Type B pancreatic cell (in vitro differentiated cells): ENCODE results near the gene FAT3. TPM values are rescaled to one million over a fixed set of nuclear protein-coding genes. Genes with fewer than 3 reads are reported as not detected.

Source experiments
- DNase-seq: peaks from one replicate; pipeline ENCODE4 v3.0.0; 2021; ENCODE audit warnings: mixed read lengths; ENCODE audit not compliant: unreplicated experiment; ENCODE audit errors: extremely low spot score
- H3K27ac Mint-ChIP-seq: 2 replicates; pipeline ENCODE4 v1.8.0; 2021; ENCODE audit warnings: mild to moderate bottlenecking, mixed read lengths
- H3K27me3 Mint-ChIP-seq: 2 replicates; pipeline ENCODE4 v1.8.0; 2021; ENCODE audit warnings: mixed read lengths
- H3K36me3 Mint-ChIP-seq: 2 replicates; pipeline ENCODE4 v1.8.0; 2021; ENCODE audit warnings: mixed read lengths
- H3K4me1 Mint-ChIP-seq: one replicate; pipeline ENCODE4 v1.8.0; 2021; ENCODE audit warnings: mixed read lengths; ENCODE audit not compliant: unreplicated experiment
- H3K4me3 Mint-ChIP-seq: 2 replicates; pipeline ENCODE4 v1.8.0; 2021; ENCODE audit warnings: mild to moderate bottlenecking, mixed read lengths
- H3K9me3 Mint-ChIP-seq: 2 replicates; pipeline ENCODE4 v1.8.0; 2021; ENCODE audit warnings: mixed read lengths
- total RNA-seq: library from RNA; stranded (reverse); gene quantifications from 2 replicates; pipeline ENCODE4 v1.2.1, GENCODE V29; 2021; ENCODE audit warnings: low replicate concordance
- TF ChIP-seq, protein P1 (sequence below): fragments of 200-600 bp; sonication (generic); conservative IDR thresholded peaks from 2 replicates; pipeline ENCODE4 v1.5.0; 2021; ENCODE audit warnings: antibody characterized with exemption, mild to moderate bottlenecking

Gene FAT3
- total RNA-seq, 1 donor from 2014 or later: 70.0 TPM

DNA sequence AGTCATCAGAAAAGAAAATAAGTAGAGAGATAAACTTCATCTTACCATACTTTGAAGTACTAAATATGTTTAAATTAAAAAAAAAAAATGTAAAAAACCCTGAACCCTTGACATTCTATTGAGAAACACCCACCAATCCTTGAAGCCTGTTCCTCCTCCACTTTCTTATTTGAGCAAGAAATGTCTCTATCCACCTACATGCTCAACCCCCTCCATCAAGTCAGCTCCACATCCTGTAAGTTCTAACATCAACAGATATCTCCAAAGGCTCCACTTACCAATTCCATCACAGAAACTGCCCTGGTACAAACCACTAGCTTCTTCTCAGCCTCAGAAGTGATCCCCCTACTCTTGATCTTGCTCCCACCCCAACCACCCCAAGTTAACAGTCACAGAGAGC, 32.5 kb upstream of the FAT3 start:
- TF ChIP-seq, protein P1, sequence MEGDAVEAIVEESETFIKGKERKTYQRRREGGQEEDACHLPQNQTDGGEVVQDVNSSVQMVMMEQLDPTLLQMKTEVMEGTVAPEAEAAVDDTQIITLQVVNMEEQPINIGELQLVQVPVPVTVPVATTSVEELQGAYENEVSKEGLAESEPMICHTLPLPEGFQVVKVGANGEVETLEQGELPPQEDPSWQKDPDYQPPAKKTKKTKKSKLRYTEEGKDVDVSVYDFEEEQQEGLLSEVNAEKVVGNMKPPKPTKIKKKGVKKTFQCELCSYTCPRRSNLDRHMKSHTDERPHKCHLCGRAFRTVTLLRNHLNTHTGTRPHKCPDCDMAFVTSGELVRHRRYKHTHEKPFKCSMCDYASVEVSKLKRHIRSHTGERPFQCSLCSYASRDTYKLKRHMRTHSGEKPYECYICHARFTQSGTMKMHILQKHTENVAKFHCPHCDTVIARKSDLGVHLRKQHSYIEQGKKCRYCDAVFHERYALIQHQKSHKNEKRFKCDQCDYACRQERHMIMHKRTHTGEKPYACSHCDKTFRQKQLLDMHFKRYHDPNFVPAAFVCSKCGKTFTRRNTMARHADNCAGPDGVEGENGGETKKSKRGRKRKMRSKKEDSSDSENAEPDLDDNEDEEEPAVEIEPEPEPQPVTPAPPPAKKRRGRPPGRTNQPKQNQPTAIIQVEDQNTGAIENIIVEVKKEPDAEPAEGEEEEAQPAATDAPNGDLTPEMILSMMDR: no peak
- Mint-ChIP-seq H3K9me3 (no peaks in the 10 kb centered on the region), H3K4me1 (no peaks in the 10 kb centered on the region)

DNA sequence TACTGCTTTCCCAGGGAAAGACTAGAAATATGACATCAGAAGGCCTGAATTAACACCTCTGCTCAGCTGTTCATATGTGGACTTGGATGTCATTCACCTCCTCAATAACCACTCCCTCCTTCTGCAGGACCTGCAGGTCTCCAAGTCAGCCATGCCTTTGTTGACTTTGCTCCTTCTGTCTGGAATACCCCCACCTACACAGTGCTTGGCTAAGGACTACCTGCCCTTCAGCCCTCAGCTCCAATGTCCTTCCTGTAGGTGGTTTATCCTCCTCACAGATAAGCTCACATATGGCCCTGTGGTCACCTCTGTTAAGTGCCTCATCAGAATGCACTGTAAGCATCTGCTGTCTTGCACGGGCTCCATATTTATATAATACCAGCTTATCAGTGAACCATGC, 26.4 kb upstream of the FAT3 start:
- H3K4me3 Mint-ChIP-seq: no peak overlapping the region
- no peaks in the 10 kb centered on the region for H3K27me3 Mint-ChIP-seq
- TF ChIP-seq, protein P1: no peak
- H3K4me1 Mint-ChIP-seq: no peaks in the 10 kb centered on the region
- no peak for DNase-seq
- H3K27ac Mint-ChIP-seq: no peak overlapping the region
- peaks cover 8% of the 10 kb centered on the region for H3K9me3 Mint-ChIP-seq
- no peaks in the 10 kb centered on the region for H3K36me3 Mint-ChIP-seq

More for the DNA sequence above, 32.5 kb upstream of the FAT3 start:
- Mint-ChIP-seq H3K4me3 (no peak overlapping the region), H3K27me3 (no peaks in the 10 kb centered on the region), H3K27ac (no peak overlapping the region), H3K36me3 (no peaks in the 10 kb centered on the region)
- no peak for DNase-seq

DNA sequence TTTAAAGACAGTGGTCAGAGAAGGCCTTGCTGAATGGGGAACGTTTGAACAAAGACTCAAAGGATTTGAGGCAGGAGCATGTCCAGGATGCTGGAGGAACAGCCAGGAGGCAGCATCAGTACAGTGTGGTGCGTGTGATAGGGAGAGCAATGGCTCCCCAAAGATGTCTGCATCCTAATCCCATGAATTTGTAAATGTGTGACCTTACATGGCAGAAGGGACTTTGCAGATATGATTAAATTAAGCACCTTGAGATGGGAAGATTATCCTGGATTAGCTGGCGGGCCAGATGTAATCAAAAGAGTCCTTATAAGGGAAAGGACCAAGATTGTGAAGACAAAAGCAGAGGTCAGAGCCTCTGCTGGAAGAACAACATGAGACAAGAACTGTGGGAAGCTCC, 24.6 kb upstream of the FAT3 start:
- H3K27ac Mint-ChIP-seq: no peak overlapping the region
- no peaks in the 10 kb centered on the region for H3K4me1 Mint-ChIP-seq
- no peak for DNase-seq
- TF ChIP-seq, protein P1: no peak
- no peak overlapping the region for H3K4me3 Mint-ChIP-seq
- H3K27me3 Mint-ChIP-seq: no peaks in the 10 kb centered on the region
- no peaks in the 10 kb centered on the region for H3K36me3 Mint-ChIP-seq
- H3K9me3 Mint-ChIP-seq: peaks cover 8% of the 10 kb centered on the region

DNA sequence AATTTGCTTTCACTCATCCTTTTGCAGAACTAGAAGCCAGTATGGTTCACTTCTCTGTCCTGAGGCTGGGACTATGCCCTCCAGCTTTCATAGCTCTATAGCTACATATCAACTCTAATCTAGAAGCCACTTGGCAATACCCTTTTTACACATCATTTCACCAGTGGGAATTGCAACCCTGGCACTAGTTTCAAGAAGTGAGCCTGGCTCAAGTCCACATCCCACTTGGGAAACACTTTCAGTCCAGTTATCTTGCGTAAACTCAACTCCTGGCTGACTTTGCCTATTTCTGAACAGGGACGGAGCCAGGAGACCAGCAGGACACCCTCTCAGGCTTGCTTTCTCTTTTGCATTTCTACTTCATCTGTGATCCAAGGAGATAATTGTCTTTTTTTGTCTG, 19.9 kb upstream of the FAT3 start:
- H3K27ac Mint-ChIP-seq: no peak overlapping the region

DNA sequence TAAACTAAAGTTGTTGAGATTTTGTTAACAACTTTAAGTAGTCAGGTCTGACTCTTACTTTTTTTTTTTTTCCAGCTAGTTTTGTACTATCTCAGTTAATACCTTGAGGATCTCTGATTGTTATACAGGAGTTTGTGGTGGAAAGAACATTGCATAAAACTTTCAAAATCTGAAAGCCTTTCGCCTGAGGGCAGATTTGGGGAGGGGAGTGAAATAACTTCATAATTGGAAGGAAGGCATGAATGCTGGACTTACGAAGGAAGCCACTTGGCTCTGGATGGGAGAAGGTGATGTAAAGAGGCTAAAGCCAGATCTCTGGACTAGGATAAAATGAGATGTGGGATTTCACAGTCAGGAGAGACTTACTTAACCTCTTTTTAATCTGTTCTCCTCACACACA, 18.2 kb upstream of the FAT3 start:
- Mint-ChIP-seq H3K9me3 (peaks cover 7% of the 10 kb centered on the region), H3K36me3 (peaks cover 3% of the 10 kb centered on the region), H3K27ac (no peak overlapping the region), H3K27me3 (no peaks in the 10 kb centered on the region), H3K4me1 (peaks cover 4% of the 10 kb centered on the region), H3K4me3 (no peak overlapping the region)
- TF ChIP-seq, protein P1: no peak
- DNase-seq: no peak

More for the DNA sequence above, 19.9 kb upstream of the FAT3 start:
- Mint-ChIP-seq H3K27me3 (no peaks in the 10 kb centered on the region), H3K4me1 (peaks cover 2% of the 10 kb centered on the region), H3K4me3 (no peak overlapping the region), H3K36me3 (peaks cover 3% of the 10 kb centered on the region), H3K9me3 (peaks cover 15% of the 10 kb centered on the region)
- TF ChIP-seq, protein P1: no peak
- DNase-seq: no peak
